ENCODE measurements around the gene SGPP1. TPM values are rescaled to one million over a fixed set of nuclear protein-coding genes. Genes with fewer than 3 reads are reported as not detected.
"Not testable (repeated sequence)": the region's sequence is repeated elsewhere in the genome, so short reads cannot be mapped to it uniquely, and the experiment has no call there.

Gene SGPP1
- total RNA-seq, 2 experiments from 2014 or later, result 11.0 to 11.6 TPM

DNA sequence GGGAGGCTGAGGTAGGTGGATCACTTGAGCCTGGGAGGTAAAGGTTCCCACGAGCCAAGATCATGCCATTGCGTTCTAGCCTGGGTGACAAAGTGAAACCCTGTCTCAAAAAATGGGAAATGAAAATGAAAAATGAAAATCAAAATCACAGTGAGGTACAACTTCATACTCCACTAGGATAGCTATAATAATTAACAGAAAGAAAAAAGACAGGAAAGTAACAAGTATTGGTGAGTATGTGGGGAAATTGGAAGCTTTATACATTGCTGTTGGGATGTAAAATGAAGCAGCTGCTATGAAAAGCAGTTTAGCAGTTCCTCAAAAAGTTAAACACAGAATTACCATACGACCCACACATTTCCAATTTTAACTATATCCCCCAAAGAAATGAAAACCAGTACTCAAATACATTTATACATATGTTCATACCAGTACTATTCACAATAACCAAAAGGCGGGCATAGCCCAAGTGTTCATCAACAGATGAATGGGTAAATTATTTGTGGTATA, 22.2 kb downstream of the SGPP1 start:
- Mint-ChIP-seq H3K36me3 (no peaks in the 10 kb centered on the region), H3K27me3 (no peaks in the 10 kb centered on the region), H3K9me3 (peaks cover 2% of the 10 kb centered on the region), H3K27ac (no peak overlapping the region), H3K4me3 (no peak overlapping the region), H3K4me1 (peaks cover 32% of the 10 kb centered on the region)
- no peak for DNase-seq

DNA sequence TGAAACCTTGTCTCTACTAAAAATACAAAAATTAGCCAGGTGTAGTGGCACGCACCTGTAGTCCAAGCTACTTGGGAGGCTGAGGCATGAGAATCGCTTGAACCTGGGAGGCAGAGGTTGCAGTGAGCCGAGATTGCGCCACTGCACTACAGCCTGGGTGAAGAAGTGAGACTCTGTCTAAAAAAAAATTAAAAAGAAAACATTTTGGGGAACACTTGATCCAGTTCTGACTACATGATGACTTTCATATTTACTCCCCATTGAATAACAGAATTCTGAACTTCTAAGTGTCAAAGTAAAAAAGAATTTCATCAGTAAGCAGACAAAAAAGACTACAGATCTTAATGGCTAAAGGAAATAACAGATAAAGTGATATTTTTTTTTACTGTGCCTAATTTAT, 25.3 kb downstream of the SGPP1 start:
- not testable (repeated sequence) for H3K36me3 Mint-ChIP-seq, H3K4me3 Mint-ChIP-seq, H3K9me3 Mint-ChIP-seq, H3K27ac Mint-ChIP-seq, H3K27me3 Mint-ChIP-seq, DNase-seq
- H3K4me1 Mint-ChIP-seq, result peaks cover 23% of the 10 kb centered on the region

- Mint-ChIP-seq H3K27me3 (no peaks in the 10 kb centered on the region), H3K9me3 (peaks cover 2% of the 10 kb centered on the region), H3K27ac (no peak overlapping the region), H3K4me3 (no peak overlapping the region), H3K4me1 (peaks cover 29% of the 10 kb centered on the region), H3K36me3 (peaks cover 8% of the 10 kb centered on the region)
- DNase-seq, result no peak
These were observed 26.1 kb downstream of the SGPP1 start for GRCh38 chr14:63701606-63702299.

GRCh38 chr14:63692310-63693020, 35.4 kb downstream of the SGPP1 start:
- peaks cover 11% of the 10 kb centered on the region for H3K4me1 Mint-ChIP-seq
- no peaks in the 10 kb centered on the region for H3K9me3 Mint-ChIP-seq
- H3K36me3 Mint-ChIP-seq, result peaks cover 18% of the 10 kb centered on the region
- H3K4me3 Mint-ChIP-seq, result no peak overlapping the region
- H3K27ac Mint-ChIP-seq, result no peak overlapping the region
- no peak for DNase-seq
- no peaks in the 10 kb centered on the region for H3K27me3 Mint-ChIP-seq

- no peak overlapping the region for H3K27ac Mint-ChIP-seq
- H3K4me3 Mint-ChIP-seq, result no peak overlapping the region
- peaks cover 13% of the 10 kb centered on the region for H3K36me3 Mint-ChIP-seq
- H3K27me3 Mint-ChIP-seq, result no peaks in the 10 kb centered on the region
- DNase-seq, result no peak
- no peaks in the 10 kb centered on the region for H3K9me3 Mint-ChIP-seq
- H3K4me1 Mint-ChIP-seq, result peaks cover 3% of the 10 kb centered on the region
These were observed 38.7 kb downstream of the SGPP1 start for GRCh38 chr14:63689132-63689531.

- H3K27ac Mint-ChIP-seq, result no peak overlapping the region
- no peak for DNase-seq
- H3K4me3 Mint-ChIP-seq, result no peak overlapping the region
- H3K4me1 Mint-ChIP-seq, result peaks cover 2% of the 10 kb centered on the region
- peaks cover 10% of the 10 kb centered on the region for H3K36me3 Mint-ChIP-seq
- H3K27me3 Mint-ChIP-seq, result no peaks in the 10 kb centered on the region
- no peaks in the 10 kb centered on the region for H3K9me3 Mint-ChIP-seq
These were observed 40.9 kb downstream of the SGPP1 start for GRCh38 chr14:63686926-63687325.

GRCh38 chr14:63685401-63685800, 42.5 kb downstream of the SGPP1 start:
- H3K27ac Mint-ChIP-seq, result no peak overlapping the region
- H3K36me3 Mint-ChIP-seq, result peaks cover 12% of the 10 kb centered on the region
- no peaks in the 10 kb centered on the region for H3K27me3 Mint-ChIP-seq
- no peak for DNase-seq
- peaks cover 2% of the 10 kb centered on the region for H3K4me1 Mint-ChIP-seq
- H3K4me3 Mint-ChIP-seq, result no peak overlapping the region
- no peaks in the 10 kb centered on the region for H3K9me3 Mint-ChIP-seq

DNA sequence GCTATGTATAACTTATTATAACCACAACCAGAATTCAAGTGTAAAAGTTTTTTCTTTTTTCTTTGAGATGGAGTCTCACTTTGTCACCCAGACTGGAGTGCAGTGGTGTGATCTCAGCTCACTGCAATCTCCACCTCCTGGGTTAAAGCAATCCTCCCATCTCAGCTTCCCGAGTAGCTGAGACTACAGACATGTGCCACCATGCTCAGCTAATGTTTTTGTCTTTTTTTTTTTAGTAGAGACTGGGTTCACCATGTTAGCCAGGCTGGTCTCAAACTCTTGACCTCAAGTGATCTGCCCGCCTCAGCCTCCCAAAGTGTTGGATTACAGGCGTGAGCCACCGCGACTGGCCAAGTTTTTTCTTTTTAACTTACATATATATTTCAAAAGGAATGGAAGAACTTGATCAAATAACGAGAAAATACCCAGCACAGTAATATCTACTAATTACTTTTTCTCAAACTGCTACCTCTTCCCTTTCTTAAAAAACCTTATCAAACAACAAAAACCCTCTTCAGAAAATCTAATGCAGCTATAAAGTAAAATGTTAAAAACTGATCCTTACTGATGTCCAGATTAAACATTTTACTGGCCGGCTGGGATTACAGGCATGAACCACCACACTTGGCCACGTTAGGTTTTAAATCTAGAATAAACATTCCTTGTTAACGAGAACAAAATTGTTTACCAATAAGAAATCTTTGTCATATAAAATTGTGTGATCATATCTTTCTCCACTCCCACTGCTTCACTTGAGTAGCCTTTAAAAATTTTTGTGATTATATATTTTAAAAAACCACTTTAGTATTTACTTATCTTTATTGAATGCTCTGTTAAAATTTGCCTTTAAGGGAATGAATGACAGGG, 44.9 kb downstream of the SGPP1 start:
- Mint-ChIP-seq H3K27me3 (no peaks in the 10 kb centered on the region), H3K9me3 (no peaks in the 10 kb centered on the region), H3K4me1 (peaks cover 2% of the 10 kb centered on the region), H3K4me3 (no peak overlapping the region), H3K27ac (no peak overlapping the region), H3K36me3 (peaks cover 8% of the 10 kb centered on the region)
- DNase-seq, result no peak

DNA sequence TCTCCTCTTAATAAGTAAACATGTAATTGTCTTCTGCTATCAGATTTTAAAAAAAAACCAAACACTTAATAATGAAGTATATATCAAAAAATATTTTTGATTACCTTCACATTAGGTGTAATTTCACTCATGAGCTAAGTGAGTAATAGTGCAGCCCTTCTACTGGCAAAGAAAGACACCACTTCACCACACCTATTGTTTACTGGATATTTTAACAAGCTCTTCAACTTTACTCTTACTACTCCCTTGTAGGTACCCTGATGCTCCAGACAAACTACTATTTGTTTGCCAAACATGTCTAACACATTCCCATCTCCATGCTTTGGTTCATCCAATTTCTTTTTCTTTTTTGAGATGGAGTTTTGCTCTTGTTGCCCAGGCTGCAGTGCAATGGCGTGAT, 49.3 kb downstream of the SGPP1 start:
- no peak overlapping the region for H3K4me3 Mint-ChIP-seq
- H3K9me3 Mint-ChIP-seq, result no peaks in the 10 kb centered on the region
- H3K27ac Mint-ChIP-seq, result no peak overlapping the region
- DNase-seq, result no peak
- no peaks in the 10 kb centered on the region for H3K4me1 Mint-ChIP-seq
- H3K27me3 Mint-ChIP-seq, result no peaks in the 10 kb centered on the region
- peaks cover 3% of the 10 kb centered on the region for H3K36me3 Mint-ChIP-seq

- DNase-seq, result no peak
- no peaks in the 10 kb centered on the region for H3K9me3 Mint-ChIP-seq
- H3K4me3 Mint-ChIP-seq, result no peak overlapping the region
- no peak overlapping the region for H3K27ac Mint-ChIP-seq
- H3K36me3 Mint-ChIP-seq, result peaks cover 3% of the 10 kb centered on the region
- no peaks in the 10 kb centered on the region for H3K4me1 Mint-ChIP-seq
- no peaks in the 10 kb centered on the region for H3K27me3 Mint-ChIP-seq
These were observed 49.9 kb downstream of the SGPP1 start for GRCh38 chr14:63677891-63678379.

- DNase-seq, result no peak
- Mint-ChIP-seq H3K27ac (no peak overlapping the region), H3K4me1 (no peaks in the 10 kb centered on the region), H3K9me3 (no peaks in the 10 kb centered on the region), H3K4me3 (no peak overlapping the region), H3K36me3 (peaks cover 3% of the 10 kb centered on the region), H3K27me3 (no peaks in the 10 kb centered on the region)
These were observed 51.2 kb downstream of the SGPP1 start for GRCh38 chr14:63676615-63677014.

DNA sequence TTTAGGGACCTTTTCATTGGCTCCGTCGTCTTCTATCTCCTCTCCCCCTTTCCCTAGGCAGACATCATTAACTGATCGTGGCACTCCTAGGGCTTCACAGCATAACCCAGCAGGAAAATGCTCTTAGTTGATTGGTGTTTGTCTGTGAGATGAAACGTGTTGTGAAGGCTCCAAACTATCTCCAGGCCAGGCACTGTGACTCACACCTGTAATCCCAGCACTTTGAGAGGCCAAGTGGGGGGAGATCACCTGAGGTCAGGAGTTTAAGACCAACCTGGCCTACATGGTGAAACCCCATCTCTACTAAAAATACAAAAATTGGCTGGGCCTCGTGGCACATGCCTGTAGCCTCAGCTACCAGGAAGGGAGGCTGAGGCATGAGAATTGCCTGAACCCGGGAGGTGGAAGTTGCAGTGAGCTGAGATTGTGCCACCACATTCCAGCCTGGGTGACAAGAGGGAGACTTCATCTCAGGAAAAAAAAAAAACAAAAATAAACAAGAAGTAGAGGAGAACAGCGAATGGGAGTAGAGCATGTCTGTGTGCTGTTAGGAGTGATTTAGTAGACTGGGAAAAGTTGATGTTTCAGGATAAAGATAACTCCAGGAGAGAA, 53.9 kb downstream of the SGPP1 start:
- DNase-seq, result no peak
- Mint-ChIP-seq H3K9me3 (no peaks in the 10 kb centered on the region), H3K27me3 (no peaks in the 10 kb centered on the region), H3K4me3 (no peak overlapping the region), H3K27ac (no peak overlapping the region), H3K36me3 (no peaks in the 10 kb centered on the region), H3K4me1 (no peaks in the 10 kb centered on the region)

DNA sequence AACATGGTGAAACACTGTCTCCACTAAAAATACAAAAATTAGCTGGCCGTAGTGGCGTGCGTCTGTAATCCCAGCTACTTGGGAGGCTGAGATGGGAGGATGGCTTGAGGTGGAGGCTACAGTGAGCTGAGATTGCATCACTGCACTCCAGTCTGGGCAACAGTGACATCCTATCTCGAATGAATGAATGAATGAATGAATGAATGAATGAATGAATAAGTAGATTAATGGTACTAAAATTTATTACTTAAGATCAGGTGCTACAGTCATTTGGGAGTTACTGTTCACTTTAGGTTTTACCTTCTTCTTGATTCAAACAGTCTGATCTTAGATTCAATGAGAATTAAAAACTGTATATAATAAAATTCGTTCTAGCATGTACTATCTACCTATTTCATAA, 54.6 kb downstream of the SGPP1 start:
- no peak for DNase-seq

DNA sequence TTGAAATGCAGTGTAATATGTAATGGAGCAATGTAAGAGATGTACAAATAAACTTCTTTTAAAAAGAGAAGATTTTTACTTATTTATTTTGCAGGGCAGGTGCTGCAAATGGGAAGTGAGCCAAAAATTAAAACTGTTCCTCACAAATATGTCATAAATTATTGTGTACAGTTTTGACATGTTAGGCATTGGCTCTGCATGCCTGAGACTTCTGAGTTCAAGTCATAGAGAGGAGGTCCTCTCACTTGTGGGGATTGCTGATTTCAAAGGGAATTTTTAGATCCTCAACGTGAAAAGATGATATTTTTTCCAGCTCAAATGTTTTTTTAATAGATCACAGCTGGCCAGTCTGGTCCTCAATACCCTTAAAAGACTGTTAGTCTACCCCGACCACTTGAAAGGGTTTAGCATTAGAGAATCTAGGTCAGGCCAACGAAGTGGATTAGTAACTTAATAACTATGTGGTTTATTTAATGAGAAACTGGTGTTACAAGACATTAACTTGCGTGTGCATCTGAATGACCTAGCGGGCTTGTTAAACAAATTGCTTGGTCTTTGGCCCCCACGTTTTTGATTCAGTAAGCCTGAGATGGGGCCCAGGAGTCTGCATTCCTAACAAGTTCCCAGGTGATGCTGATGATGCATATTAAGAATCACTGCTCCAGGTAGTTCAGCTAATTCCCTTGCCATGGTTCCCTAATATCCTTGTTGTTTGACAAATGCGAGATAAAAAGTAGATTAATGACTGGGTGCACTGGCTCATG, 55.3 kb downstream of the SGPP1 start:
- Mint-ChIP-seq H3K4me3 (no peak overlapping the region), H3K4me1 (no peaks in the 10 kb centered on the region), H3K9me3 (no peaks in the 10 kb centered on the region), H3K36me3 (no peaks in the 10 kb centered on the region), H3K27me3 (no peaks in the 10 kb centered on the region), H3K27ac (no peak overlapping the region)
- DNase-seq, result no peak

More for the DNA sequence above, 54.6 kb downstream of the SGPP1 start:
- no peaks in the 10 kb centered on the region for H3K4me1 Mint-ChIP-seq
- H3K27me3 Mint-ChIP-seq, result no peaks in the 10 kb centered on the region
- no peaks in the 10 kb centered on the region for H3K9me3 Mint-ChIP-seq
- no peaks in the 10 kb centered on the region for H3K36me3 Mint-ChIP-seq
- no peak overlapping the region for H3K4me3 Mint-ChIP-seq
- no peak overlapping the region for H3K27ac Mint-ChIP-seq

All from activated naive CD8-positive, alpha-beta T cell treated with anti-CD3 and anti-CD28 coated beads for 36 hours (primary cell).